Left lung (tissue), 10 donors: Measurements from ENCODE around the gene SSNA1. TPM values are rescaled to one million over a fixed set of nuclear protein-coding genes. Genes with fewer than 3 reads are reported as not detected.

Source experiments
- ATAC-seq: fragments of 200-7000 bp; cut with Tn5 transposase; one replicate; pipeline ENCODE4 v1.9.1; 2020; ENCODE audit warnings: moderate library complexity
- DNase-seq, 4 donors: peaks; one replicate each; pipeline ENCODE4 v3.0.0-alpha.2; 2013 to 2020
- H3K27ac ChIP-seq, 2 donors: fragments of 200-600 bp; sonication (generic) in 1 of 2; one replicate each; pipeline versions ENCODE4 v1.5.0 to v1.8.0; 2020 to 2021
- H3K27me3 ChIP-seq, 2 donors: fragments of 200-600 bp; sonication (generic) in 1 of 2; one replicate each; pipeline versions ENCODE4 v1.5.0 to v1.8.0; 2020 to 2021
- H3K36me3 ChIP-seq, 2 donors: fragments of 200-600 bp; sonication (generic) in 1 of 2; one replicate each; pipeline versions ENCODE4 v1.5.0 to v1.8.0; 2020 to 2021
- H3K4me1 ChIP-seq, 2 donors: fragments of 200-600 bp; one replicate each; pipeline ENCODE4 v1.8.0; 2021
- H3K4me3 ChIP-seq, 2 donors: fragments of 200-600 bp; sonication (generic) in 1 of 2; one replicate each; pipeline versions ENCODE4 v1.5.0 to v1.8.0; 2020 to 2021; ENCODE audit warnings: mild to moderate bottlenecking in 1 of 2
- H3K9me3 ChIP-seq, 2 donors: fragments of 200-600 bp; sonication (generic) in 1 of 2; one replicate each; pipeline versions ENCODE4 v1.5.0 to v1.8.0; 2020 to 2021
- intact Hi-C, 2 donors: fragments of 100-400 bp; cut with DNase I; formaldehyde crosslinking; loops; one replicate each; pipeline versions ENCODE4 v1.11.2 to v1.14.2; 2022
- polyA plus RNA-seq, 6 donors: library from polyadenylated mRNA; unstranded; fragments of 120-200 nt; gene quantifications; one replicate each; pipeline ENCODE4 v1.2.1, GENCODE V29; 2013; ENCODE audit not compliant: insufficient read length in 6 of 6
- total RNA-seq, 2 donors: library from RNA; stranded (reverse); fragmentation: NEBNext Ultra II Directional; extraction: Animal tissue kit (Norgen Biotek cat#: 25700); gene quantifications; one replicate each; pipeline ENCODE4 v1.2.1, GENCODE V29; 2021
- TF ChIP-seq, protein P1 (sequence below), 2 donors: fragments of 200-600 bp; sonication (generic) in 1 of 2; IDR thresholded peaks; one replicate each; pipeline versions ENCODE4 v1.5.0 to v1.8.0; 2021; ENCODE audit warnings: antibody characterized with exemption in 2 of 2
- donor health status: DM: no; HTN: yes; CAD: no.
- donor health status: DM: no; HTN: no; CAD: no.

The SSNA1 gene
- total and polyA plus RNA-seq, 8 donors, result 38.7 to 68.0 (median 53.3) TPM

GRCh38 chr9:137189297-137190295 lies 1.1 kb downstream of the SSNA1 start:
- intact Hi-C loops, result no loop called here
- peak overlapping the region; percentile 95 to 99 for H3K27ac ChIP-seq
- DNase-seq (no peak), ATAC-seq (peak; percentile 2)
- peaks cover 0 to 51% of the 10 kb centered on the region in 2 donors for H3K36me3 ChIP-seq
- no peaks in the 10 kb centered on the region for H3K27me3 ChIP-seq
- TF ChIP-seq, protein P1, sequence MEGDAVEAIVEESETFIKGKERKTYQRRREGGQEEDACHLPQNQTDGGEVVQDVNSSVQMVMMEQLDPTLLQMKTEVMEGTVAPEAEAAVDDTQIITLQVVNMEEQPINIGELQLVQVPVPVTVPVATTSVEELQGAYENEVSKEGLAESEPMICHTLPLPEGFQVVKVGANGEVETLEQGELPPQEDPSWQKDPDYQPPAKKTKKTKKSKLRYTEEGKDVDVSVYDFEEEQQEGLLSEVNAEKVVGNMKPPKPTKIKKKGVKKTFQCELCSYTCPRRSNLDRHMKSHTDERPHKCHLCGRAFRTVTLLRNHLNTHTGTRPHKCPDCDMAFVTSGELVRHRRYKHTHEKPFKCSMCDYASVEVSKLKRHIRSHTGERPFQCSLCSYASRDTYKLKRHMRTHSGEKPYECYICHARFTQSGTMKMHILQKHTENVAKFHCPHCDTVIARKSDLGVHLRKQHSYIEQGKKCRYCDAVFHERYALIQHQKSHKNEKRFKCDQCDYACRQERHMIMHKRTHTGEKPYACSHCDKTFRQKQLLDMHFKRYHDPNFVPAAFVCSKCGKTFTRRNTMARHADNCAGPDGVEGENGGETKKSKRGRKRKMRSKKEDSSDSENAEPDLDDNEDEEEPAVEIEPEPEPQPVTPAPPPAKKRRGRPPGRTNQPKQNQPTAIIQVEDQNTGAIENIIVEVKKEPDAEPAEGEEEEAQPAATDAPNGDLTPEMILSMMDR (IDR thresholded peaks at IDR 0.05), result no peak
- H3K4me1 ChIP-seq, result peaks cover 26 to 43% of the 10 kb centered on the region in 2 donors
- H3K9me3 ChIP-seq, result no peaks in the 10 kb centered on the region
- peak overlapping the region; percentile 85 to 98 for H3K4me3 ChIP-seq

- ATAC-seq, result no peak
- peak overlapping the region in 1 of 2 donors; percentile 15 for H3K27ac ChIP-seq
- peaks cover 0 to 43% of the 10 kb centered on the region in 2 donors for H3K36me3 ChIP-seq
Observed at GRCh38 chr9:137190315-137190856, 1.9 kb downstream of the SSNA1 start.

GRCh38 chr9:137191245-137191644 lies 2.8 kb downstream of the SSNA1 start:
- H3K4me1 ChIP-seq, result peaks cover 26 to 44% of the 10 kb centered on the region in 2 donors
- TF ChIP-seq, protein P1 (IDR thresholded peaks at IDR 0.05), result no peak

More at GRCh38 chr9:137190315-137190856, 1.9 kb downstream of the SSNA1 start:
- no peak for DNase-seq
- no peaks in the 10 kb centered on the region for H3K27me3 ChIP-seq
- peak overlapping the region in 1 of 2 donors; percentile 98 for H3K4me3 ChIP-seq
- H3K9me3 ChIP-seq, result no peaks in the 10 kb centered on the region
- TF ChIP-seq, protein P1 (IDR thresholded peaks at IDR 0.05), result no peak
- H3K4me1 ChIP-seq, result peaks cover 26 to 48% of the 10 kb centered on the region in 2 donors
- intact Hi-C loops, result no loop called here

DNA sequence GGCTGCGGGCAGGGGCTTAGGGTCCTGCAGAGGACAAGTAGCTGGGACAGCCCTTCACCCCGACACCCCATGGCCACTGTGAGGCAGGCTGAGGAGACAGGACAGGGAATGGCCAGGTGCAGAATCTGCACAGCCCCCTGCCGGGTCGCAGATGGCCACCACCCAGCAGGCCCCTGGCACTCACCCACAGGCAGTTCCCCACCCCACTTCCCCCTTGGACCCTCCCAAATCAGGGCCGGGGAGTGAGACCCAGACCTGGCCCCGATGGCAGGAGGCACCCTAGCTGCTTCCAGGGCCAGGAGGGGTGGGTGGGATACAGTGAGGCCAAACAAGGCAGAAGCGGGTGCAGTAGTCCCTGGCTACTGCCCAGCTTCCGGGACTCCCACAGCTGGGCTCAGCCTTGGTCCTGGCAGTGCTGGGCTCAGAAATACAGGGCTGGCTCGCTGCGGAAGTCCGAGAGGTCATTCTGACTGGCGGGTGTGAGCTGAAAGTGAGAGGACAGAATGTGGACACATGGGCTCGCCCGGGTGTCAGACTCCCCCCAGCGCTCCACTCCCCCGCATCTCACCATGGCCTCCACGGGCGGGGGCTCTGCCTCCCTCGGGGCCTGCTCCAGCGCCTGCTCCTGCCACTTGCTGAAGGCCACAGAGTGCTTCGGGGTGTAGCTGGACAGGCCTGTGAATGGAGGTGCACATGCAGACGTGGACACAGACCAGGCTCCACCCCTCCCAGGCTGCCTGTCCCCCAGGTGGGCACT lies 3.4 kb downstream of the SSNA1 start:
- DNase-seq, result no peak
- Histone ChIP-seq H3K36me3 (peaks cover 0 to 33% of the 10 kb centered on the region in 2 donors), H3K27ac (no peak overlapping the region), H3K4me3 (no peak overlapping the region), H3K9me3 (no peaks in the 10 kb centered on the region), H3K4me1 (peaks cover 23 to 43% of the 10 kb centered on the region in 2 donors), H3K27me3 (no peaks in the 10 kb centered on the region)
- intact Hi-C loops, result no loop called here
- ATAC-seq, result no peak
- TF ChIP-seq, protein P1 (IDR thresholded peaks at IDR 0.05), result no peak

More at GRCh38 chr9:137191245-137191644, 2.8 kb downstream of the SSNA1 start:
- DNase-seq (no peak), ATAC-seq (no peak)
- Histone ChIP-seq H3K36me3 (peaks cover 0 to 34% of the 10 kb centered on the region in 2 donors), H3K27ac (no peak overlapping the region), H3K27me3 (no peaks in the 10 kb centered on the region), H3K9me3 (no peaks in the 10 kb centered on the region), H3K4me3 (no peak overlapping the region)
- intact Hi-C loops, result no loop called here
